C4-2B (cell line): ENCODE results near the gene GNG5.

ENCODE experiments used
- ZFX ChIP-seq: fragments of 450-650 bp; IDR thresholded peaks from 2 replicates; pipeline ENCODE4 v1.6.1; 2017
- TF ChIP-seq, protein P1 (sequence below): fragments of 450-650 bp; conservative IDR thresholded peaks from 2 replicates; pipeline ENCODE4 v1.5.1; 2017; ENCODE audit warnings: mild to moderate bottlenecking

DNA sequence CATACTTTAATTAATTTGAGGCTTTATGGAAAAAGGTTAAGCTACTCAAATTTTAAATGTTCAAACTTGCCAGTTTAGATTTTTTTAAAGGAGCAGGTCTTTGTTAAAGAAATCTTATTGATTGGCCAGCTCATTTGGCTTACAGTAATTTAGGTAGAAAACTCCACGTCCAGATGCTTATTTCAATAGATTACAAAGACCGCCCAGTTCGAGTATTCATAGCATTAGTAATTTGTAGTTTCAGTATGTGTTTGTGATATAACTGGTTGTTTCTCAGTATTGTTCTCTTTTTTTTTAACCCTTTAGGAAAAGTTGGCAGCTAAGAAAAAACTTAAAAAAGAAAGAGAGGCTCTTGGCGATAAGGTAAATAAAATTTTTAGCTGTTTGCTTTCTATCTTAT lies 25.7 kb downstream of the GNG5 start:
- TF ChIP-seq, protein P1, sequence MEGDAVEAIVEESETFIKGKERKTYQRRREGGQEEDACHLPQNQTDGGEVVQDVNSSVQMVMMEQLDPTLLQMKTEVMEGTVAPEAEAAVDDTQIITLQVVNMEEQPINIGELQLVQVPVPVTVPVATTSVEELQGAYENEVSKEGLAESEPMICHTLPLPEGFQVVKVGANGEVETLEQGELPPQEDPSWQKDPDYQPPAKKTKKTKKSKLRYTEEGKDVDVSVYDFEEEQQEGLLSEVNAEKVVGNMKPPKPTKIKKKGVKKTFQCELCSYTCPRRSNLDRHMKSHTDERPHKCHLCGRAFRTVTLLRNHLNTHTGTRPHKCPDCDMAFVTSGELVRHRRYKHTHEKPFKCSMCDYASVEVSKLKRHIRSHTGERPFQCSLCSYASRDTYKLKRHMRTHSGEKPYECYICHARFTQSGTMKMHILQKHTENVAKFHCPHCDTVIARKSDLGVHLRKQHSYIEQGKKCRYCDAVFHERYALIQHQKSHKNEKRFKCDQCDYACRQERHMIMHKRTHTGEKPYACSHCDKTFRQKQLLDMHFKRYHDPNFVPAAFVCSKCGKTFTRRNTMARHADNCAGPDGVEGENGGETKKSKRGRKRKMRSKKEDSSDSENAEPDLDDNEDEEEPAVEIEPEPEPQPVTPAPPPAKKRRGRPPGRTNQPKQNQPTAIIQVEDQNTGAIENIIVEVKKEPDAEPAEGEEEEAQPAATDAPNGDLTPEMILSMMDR: no peak
- TF ChIP-seq ZFX: no peak
